ENCODE results near the gene SLIT1.
"Not testable (repeated sequence)": the region's sequence is repeated elsewhere in the genome, so short reads cannot be mapped to it uniquely, and the experiment has no call there.

The SLIT1 gene

DNA sequence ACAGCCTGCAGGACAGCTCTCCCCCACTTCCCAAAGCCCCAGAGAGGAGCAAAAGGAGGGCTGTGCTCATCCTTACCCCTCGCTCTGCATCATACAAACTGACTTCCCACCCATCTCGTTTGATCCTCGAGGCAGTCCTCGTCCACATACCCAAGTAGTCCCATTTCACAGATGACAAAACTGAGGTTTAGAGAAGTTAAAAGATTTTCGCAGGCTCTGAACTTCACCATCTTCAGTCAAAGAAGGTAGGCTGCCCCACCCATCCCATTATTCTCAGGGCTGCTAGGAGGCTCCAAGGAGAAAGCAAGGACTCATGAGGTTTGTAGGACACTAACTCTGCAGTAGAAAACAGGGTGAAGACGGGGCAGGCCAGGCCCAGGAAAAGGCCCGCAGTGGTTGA, 147.1 kb downstream of the SLIT1 start:
- no peak for DNase-seq

DNA sequence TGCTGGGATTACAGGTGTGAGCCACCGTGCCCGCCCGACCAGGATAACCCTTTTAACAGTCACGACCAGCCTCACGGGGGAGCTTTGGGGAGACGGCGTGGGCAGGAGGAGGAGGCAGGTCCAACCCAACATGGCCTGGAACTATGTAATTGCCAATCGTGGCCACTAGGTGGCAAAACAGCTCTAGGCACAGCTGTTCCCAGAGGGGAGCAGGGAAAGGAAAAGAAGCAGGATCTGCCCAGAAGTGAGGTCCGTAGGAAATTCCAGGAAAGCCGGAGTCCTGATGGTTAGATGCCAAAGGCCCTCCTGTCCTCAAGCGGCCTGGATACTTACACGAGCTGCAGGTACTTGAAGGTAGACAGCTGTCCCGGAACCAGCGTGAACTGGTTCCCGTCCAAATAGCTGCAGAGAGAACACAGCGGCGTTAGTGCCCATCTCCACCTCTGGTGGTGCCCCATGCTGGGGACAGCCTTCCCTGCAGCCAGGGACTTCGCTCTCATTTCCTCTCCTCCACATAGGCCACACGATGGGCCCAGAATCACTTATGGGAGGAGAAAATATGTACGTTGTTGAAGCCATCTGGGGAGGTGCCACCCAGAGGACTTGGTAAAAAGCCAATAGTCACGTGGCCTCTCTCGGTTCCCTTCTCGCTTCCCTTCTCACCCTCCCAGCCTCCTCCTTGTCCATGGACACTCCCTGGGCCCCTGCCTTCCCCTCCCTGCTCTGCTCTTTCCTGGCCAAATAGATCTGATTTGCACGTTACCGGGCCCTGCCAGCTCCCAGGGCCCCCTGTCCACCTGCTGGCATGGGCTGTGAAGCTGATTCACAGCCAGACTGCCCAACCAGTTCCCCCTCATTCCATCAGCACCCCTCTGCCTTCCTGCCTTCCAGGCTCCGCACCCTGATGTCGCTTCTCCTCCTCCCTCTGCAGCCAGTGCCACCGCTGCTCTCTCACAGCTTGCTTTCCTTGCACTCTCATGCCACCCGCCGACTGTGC, 148.1 kb downstream of the SLIT1 start:
- peak; percentile 70 to 71 for DNase-seq

DNA sequence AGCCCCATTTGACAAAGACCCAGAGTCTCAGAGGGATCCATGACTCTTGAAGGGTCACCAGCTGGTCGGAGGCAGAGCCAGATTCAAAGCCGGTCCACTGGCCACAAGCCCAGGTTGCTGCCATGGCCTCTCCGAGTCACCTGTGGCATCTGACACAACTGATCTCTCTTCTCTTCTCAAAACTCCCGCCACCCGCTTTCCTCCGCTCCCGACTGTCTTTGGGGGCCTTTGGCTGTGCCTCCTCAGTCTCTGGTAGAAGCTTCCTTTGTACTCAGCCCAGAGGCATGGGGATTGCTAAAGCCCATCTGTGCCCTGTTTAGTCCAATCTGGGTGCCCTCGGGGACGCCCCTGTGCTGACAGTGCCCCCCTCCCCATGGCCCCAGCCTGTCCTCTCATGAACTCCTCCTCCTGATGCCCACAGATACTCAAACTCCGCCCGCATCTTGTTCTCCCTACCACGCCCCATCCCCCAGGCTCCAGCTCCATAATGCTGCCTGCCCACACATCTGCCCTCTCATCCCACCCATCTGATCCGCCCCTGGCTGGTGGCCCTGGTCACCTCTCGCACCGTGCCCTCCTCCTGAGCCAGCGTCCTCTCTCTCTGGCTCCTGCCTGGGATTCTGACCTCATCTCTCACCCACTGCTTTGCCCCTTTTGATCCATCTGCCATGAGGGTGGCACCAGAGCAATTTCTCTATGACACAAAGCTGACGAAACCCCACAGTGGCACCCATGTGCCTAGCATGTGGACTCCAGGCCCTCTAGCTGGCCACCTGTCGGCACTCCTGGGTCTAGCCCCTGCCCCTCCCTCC, 150.6 kb downstream of the SLIT1 start:
- DNase-seq: no peak

DNA sequence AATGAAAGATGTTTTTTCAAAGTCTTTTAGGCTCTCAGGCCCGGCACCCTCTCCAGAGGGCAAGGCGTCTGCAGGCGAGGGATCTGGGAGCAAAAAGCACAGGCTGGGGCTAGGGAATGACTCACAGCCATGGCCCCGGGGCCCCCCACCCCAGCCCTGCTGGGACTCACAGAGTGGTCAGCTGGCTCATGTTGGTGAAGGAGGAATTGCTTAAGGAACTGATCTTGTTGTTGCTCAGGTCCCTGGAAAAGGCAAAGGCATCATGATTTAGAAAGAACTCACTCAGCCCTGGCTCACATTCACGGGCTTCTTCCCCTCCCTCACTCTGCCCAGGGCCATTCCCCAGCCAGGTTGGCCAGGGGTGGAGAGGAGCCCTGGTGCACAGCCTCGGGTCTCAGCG, 151.5 kb downstream of the SLIT1 start:
- DNase-seq: no peak

DNA sequence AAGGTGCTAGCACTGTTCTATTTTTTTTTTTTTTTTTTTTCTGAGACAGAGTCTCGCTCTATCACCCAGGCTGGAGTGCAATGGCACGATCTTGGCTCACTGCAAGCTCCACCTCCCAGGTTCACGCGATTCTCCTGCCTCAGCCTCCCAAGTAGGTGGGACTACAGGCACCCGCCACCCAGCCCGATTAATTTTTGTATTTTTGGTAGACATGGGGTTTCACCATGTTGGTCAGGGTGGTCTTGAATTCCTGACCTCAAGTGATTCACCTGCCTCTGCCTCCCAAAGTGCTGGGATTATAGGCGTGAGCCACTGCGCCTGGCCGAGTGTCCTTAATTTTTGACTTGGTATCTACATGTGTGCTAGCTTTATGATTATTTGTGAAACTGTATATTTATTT, 151.9 kb downstream of the SLIT1 start:
- DNase-seq: not testable (repeated sequence)

DNA sequence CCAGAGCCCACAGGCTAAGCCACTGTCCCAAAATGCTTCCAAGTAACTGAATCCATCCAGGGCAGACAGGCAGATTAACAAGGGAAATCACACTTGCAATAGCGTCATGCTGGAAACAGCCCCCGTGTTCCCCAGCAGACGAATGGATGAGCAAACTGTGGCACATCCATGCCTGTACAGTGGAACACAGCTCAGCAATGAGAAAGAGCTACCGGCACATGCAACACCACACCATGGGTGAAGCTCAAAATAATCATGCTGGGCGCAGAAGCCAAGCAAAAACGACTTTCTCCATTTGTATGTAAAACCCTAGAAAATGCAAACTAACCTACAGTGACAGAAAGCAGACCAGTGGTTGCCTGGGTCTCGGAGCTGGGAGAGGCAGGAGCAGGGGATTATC, 153.1 kb downstream of the SLIT1 start:
- DNase-seq: no peak

DNA sequence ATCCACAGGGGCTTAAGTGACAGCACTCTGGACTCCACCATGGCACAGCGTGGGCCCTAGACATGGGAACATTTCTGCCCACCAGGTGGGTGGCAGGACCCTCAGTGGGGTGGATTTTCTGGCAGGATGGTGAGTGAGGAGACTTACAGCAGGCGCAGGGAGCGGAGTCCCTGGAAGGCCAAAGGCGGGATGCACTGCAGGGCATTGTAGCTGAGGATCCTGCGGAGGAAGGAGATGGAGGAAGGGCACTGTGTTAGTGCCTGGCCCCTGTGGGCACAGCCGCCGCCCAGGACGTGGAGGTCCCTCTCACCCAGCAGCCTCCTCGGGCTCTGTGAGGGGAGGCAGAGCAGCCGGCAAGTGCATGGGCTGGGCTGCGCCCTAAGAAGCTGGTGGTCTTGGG, 154.3 kb downstream of the SLIT1 start:
- no peak for DNase-seq

DNA sequence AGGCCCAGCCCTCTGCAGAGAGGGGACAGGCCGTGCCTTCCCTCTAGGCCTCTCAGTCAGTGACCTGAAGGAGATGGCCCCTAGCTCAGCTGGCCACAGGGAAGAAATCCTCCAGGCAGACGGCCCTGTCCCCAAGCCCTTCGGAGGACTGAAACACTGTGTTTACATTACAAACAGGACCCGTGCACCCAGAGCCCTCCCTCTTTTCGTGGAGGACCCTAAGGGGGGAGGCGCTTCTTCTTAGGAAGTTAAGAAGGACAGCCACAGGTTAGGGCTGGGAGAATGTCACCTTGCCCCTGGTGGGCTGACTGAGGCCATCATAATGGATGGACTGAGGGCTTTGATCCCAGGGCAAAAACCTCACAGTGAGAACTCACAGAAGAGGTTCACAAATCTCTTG, 154.9 kb downstream of the SLIT1 start:
- no peak for DNase-seq

DNA sequence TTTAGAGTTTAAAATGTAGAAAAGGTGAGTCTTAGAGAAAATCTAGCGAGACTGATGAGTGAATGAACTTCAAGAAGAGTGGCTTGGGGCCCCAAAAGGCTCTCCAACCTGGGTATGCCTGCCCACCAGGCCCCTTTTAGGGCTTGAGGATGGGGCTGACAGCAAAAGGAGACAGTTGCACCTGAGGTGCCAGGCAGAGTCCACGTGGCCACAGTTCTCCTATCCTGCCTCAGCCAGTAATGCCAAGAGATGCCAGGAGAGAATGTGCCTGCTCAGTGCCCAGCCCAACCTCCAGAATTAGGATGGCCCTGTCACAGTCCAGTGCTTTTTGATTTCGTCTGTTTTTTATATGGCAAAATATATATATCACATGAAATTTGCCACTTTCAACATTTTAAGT, 156.5 kb downstream of the SLIT1 start:
- no peak for DNase-seq

DNA sequence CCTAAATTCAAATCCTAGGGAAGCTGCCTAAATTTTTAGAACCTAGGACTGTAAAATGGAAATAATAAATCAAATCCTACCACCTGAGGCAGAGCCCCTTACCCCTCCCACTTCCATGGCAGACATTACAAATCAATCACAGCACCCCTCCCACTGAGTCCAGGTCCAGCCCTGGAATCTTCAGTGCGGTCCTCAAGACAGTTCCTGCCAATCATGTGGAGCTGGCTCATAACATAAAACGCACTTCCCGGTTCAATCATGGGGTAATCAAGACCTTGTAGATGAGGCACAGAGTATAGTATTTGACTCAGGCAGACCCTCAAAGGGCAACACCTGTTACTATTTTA, 157.0 kb downstream of the SLIT1 start:
- no peak for DNase-seq

DNA sequence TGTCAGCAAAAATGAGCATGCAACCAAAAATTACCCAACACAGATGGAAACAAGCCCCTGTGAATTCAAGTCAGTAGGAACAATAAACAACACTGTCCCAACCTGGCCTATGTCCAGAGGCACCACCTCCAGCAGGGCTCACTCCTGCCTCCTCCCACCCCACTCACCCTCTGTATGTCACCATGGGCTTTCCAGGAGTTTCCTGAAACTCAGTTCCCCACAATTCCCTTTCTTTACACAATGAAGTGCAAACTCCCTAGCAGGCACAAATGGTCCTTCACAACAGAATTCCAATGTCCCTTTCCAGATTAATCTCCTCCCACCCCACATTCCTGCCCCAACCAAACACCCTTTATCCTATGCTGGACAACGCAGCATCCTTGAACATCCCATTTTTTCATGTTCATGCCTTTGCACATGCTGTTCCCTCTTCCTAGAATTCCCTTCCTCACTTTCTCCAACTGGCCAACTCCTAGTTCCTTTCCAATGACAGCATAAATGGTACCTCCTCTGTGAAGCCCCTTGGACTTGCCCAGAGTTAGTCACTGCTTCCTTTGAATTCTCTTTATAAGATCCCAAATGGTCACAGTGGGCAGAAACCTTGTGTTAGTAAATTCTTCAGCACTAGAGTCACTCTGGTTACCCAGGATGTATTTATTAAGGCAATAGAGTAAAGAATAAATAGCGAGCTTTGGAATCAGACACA, 157.5 kb downstream of the SLIT1 start:
- DNase-seq: no peak

DNA sequence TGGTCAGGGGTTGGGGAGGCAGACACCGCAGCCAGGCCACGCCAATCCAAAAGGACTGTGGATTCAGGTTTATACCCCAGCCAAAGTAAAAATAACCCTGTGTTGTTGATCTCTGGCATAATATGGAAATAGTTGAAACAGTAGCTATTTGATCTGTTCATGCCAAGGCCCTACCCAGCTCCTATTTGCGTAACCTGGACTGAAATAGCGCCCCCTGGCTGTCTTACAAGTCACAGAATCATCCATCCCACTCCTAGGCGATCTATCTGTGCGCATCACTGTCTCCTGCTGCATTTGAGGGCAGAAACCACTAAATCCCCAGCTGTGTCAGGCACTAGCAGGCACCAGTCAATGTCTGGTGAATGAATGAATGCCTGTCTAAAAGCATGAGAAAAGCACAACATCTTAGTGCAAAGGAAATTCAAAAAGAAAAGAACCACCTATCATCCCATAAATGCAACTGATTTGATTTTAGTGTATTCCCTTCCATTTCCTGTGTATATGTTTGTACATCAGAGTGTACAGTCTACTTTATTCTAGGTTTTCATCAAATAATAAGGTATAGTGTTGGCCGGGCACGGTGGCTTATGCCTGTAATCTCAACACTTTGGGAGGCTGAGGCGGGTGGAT, 160.0 kb downstream of the SLIT1 start:
- DNase-seq: peak; percentile 51 to 56

DNA sequence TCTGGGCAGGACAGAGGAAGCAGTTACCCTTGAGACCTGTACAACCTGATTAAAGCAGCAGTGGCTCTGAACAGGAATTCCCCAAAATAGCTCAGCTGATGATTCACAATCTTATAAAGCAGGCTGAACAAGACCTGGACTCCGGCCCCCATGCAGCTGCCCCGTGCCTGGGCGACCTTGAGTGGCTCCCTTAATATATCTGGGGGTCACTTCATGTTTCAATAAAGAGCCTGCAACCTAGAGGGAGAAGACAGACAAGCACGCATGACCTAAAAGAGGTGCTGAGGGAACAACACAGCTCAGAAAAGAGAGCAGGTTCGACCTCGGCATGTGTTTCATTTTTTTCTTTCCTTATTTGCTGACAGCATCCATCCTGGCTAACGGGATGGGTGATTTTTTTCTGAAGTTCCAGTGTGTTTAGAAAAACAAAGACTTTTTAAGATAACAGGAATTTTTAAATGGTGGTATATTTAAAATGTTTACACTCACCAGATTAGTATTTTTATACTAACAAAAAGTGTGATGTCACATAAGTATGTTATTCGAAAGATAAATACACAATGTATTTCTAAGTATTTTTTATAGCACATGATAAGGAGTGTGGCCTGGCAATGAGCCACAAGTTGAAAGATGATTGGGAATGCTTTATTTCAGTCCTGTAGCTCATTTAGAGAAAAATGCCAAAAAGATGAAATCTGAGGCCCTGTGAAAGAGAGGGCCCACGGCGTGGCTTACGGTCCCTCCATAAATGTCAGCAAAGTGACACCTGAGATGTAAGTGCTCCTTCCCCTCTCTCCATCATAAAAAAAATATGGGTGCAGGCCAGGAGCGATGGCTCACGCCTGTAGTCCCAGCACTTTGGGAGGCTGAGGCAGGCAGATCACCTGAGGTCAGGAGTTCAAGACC, 161.3 kb downstream of the SLIT1 start:
- no peak for DNase-seq

DNA sequence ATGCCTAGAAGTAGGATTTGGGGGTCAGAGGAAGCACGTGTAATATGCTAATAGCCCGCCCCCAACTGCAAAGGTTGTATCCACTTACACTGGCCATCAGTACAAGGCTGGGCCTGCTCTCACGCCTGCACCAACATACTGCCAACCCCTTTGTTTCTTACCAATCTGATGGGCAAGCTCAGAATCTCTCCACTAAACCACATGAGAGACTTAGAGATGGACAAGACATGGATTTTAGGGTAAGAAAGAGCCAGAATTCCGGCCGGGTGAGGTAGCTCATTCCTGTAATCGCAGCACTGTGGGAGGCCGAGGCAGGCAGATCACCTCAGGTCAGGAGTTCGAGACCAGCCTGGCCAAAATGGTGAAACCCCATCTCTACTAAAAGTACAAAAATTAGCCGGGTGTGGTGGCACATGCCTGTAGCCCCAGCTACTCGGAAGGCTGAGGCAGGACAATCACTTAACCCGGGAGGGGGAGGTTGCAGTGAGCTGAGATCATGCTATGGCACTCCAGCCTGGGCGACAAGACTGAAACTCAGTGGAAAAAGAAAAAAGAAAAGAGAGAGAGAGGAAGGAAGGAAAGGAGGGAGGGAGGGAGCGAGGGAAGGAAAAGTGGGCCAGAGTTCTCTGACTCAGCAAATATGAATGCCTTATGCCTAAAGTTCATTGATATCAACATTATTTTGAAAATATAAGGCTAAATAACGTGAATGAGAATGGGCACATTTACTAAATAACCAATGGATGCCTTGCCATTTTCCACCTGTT, 162.2 kb downstream of the SLIT1 start:
- DNase-seq: no peak

DNA sequence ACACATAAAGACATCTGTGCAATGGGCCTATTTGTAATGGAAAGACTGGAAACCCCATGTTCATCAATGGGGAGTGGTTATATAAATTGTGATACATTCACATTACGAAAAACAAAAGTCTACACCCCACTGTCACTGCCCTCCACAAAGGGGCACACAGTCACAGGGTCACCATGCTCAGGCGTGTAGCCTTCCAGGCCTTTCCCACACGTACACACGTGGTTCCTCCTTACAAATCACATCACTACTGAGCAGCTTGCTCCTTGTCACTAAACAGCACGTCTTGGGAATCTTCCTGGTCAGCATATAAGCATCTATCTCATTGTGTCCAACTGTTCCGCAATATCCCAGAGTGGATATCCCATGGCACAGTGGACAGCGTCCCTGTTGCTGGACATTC, 163.1 kb downstream of the SLIT1 start:
- no peak for DNase-seq

DNA sequence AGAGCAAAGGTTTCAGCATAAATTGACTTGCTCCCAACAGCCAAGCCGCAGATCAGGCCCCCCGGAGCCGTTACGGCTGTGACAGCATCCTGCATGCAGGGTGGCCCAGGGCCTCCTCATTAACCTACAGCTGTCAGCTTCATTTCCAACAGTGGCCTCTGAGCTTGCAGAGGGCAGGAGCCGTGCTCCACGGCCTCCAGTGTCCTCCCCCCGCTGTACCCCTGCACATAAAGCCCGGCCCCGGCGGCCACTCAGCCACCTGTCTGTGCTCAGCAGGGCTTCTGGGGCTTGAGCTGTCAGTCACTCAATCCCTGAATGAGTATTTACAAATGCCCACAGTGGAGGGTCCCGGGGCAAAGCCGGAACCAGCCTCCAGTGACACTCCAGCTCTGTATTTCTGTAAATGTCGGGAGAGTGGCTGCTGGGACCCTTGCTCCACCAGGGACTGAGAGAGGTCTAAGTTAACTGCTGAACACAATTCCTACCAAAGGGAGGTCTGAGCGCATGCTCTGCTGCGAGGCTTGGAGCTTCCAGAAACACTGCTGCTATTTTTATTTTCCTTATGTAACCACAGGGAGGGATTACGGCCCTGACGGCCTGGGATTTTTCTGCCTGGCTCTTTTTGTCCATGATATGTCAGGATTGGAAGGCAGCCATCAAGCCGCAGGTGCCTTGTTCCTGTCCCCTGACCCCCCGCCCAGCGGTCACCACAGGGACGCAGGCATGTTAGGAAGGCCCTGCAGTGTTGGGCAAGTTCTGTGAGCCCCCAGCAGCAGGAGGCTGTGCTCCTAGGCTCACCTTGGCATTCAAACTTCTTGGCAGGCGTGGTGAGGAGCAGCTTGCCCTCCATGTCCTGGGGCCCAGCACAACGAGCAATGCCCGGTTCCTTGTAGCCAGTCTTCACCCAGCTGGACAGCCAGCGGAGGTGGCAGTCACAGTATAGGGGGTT, 165.0 kb downstream of the SLIT1 start:
- DNase-seq: no peak

DNA sequence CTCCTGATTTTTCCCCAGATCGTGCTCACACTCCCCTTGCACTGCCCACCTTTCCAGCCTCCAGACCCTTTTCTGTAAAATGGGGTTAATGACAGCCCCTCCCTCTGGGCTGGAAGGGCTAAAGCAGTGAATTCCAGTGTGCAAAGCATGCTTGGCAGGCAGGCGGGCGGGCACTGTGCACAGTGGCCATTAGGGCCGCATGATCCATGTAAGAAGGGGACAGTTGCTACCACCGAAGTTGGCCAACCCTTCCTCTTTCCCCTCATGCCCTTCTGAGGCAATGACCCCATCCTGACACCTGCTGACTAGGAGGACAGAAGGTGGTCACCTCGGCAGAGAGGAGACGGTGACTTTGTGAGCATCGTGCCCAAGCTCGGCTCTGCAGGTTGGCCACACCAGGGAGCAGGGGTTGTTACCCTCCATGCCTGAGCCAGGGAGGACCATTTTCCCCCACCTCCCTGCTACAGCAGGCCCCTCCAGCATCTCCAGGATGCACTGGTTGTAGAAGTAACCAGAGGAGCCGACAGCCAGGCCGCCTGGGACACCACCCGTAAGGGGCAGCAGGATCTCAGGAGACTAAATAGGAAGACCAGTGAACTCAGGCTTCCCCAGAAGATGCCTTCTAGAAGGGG, 166.4 kb downstream of the SLIT1 start:
- DNase-seq: no peak

DNA sequence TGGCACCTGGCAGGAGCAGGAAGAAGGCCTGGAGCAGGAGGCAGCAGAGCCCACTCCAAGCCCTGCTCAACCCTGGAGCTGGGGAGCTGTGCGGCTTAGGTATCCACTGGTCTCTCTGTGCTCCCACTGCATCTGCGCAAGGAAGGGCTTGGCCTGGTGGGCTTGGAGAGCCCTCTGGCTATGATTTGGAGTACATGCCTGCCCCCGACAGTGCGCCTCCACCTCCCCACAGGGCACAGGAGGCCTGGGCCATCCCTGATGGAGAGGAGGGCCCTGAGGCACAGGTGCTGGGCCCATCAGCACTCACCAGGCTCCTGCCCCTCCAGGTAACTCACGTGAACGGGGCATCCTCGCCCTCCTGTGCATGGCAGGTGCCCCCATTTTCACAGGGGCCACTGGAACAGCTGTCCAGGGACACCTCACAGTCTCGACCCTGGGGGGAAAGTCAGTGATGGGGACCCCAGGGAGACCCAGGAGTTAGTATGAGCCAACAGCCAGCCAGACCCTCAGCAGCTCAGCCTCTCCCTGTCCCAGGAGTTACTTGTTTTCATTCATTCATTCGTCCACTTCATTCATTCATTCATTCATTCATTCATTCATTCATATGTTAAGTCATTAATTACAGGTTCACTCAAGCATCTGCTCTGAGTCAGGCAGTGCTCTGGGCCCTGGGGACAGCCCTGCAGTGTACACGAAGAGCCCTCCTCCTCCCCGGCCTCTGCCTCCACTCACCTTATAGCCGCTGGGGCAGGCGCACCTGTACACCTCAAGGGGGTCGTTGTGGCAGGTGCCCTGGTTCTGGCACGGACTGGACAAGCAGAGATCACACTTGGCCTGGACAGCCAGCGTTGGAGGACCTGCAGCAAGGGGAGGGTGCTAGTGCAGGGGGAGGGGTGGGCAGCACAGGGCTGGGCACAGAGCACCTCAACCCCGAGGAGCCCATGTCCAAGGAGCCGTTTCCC, 167.2 kb downstream of the SLIT1 start:
- no peak for DNase-seq

Measured in stimulated activated CD4-positive, alpha-beta T cell treated with anti-CD3 and anti-CD28 coated beads, Interleukin-2, amount 100 ng/mL, for 48 hours (primary cell).